ENCODE measurements around the gene CEP72. TPM values are rescaled to one million over a fixed set of nuclear protein-coding genes. Genes with fewer than 3 reads are reported as not detected.
"Not testable (repeated sequence)": the region's sequence is repeated elsewhere in the genome, so short reads cannot be mapped to it uniquely, and the experiment has no call there.

The CEP72 gene
- total RNA-seq, 1 donor from 2014 or later = 6.8 TPM

DNA sequence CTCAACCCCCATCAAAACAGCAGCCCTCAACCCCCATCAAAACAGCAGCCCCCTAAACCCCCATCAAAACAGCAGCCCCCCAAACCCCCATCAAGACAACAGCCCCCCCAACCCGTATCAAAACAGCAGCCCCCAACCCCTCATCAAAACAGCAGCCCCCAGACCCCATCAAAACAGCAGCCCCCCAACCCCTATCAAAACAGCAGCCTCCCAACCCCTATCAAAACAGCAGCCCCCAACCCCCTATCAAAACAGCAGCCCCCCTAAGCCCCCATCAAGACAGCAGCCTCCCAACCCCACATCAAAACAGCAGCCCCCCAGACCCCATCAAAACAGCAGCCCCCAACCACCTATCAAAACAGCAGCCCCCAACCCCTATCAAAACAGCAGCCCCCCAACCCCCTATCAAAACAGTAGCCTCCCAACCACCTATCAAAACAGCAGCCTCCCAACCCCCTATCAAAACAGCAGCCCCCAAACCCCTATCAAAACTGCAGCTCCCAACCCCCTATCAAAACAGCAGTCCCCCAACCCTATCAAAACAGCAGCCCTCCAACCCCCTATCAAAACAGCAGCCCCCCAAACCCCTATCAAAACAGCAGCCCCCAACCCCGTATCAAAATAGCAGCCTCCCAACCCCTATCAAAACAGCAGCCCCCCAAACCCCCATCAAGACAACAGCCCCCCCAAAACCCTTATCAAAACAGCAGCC, 79.8 kb downstream of the CEP72 start:
- DNase-seq (ENCODE audit: low read depth) = no peak
- H3K4me3 ChIP-seq (ENCODE audit: low read depth, low read length) = peak overlapping the region; percentile 10
- no peaks in the 10 kb centered on the region for H3K27me3 ChIP-seq (ENCODE audit: control insufficient read depth, insufficient read depth, low read length)
- no peak for FAIRE-seq
- H3K36me3 ChIP-seq (ENCODE audit: control insufficient read depth, insufficient read depth, low read length) = no peaks in the 10 kb centered on the region
- TF ChIP-seq, protein P1, sequence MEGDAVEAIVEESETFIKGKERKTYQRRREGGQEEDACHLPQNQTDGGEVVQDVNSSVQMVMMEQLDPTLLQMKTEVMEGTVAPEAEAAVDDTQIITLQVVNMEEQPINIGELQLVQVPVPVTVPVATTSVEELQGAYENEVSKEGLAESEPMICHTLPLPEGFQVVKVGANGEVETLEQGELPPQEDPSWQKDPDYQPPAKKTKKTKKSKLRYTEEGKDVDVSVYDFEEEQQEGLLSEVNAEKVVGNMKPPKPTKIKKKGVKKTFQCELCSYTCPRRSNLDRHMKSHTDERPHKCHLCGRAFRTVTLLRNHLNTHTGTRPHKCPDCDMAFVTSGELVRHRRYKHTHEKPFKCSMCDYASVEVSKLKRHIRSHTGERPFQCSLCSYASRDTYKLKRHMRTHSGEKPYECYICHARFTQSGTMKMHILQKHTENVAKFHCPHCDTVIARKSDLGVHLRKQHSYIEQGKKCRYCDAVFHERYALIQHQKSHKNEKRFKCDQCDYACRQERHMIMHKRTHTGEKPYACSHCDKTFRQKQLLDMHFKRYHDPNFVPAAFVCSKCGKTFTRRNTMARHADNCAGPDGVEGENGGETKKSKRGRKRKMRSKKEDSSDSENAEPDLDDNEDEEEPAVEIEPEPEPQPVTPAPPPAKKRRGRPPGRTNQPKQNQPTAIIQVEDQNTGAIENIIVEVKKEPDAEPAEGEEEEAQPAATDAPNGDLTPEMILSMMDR (IDR thresholded peaks at IDR 0.05; ENCODE audit: insufficient read depth, low read length, severe bottlenecking) = no peak

DNA sequence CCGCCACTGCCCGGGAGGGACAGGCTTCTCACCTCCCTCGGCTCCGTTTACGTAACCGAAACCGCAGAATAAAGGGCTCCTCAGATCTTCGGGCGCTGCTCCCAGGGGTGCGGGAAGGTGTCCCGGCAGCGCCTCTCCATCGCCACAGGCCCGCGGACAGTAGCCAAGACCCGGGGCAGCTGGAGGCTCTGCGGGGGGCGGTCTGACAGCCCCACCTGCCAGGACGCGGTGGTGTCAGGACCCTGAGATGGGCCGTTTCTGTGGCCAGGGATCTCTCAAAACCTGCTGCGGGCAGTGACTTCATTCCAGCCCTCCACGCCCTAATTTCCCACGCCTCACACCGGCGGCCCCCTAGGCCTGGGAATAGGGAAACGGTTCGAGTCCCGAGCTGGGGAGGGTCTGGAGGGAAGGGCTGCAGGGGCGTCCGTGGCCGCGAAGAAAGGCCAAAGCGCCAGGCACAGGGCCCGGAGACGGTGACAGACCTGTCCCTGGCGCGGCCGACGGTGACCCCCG, 80.4 kb downstream of the CEP72 start:
- H3K27me3 ChIP-seq (ENCODE audit: control insufficient read depth, insufficient read depth, low read length); FAIRE-seq; DNase-seq (ENCODE audit: low read depth); H3K36me3 ChIP-seq (ENCODE audit: control insufficient read depth, insufficient read depth, low read length): not testable (repeated sequence)
- peak overlapping the region; percentile 34 for H3K4me3 ChIP-seq (ENCODE audit: low read depth, low read length)

- peak; percentile 24 for DNase-seq (ENCODE audit: low read depth)
- peak within 1 kb of the TSS; percentile 45 for H3K4me3 ChIP-seq (ENCODE audit: low read depth, low read length)
- FAIRE-seq; H3K27me3 ChIP-seq (ENCODE audit: control insufficient read depth, insufficient read depth, low read length); H3K36me3 ChIP-seq (ENCODE audit: control insufficient read depth, insufficient read depth, low read length): not testable (repeated sequence)
Observed at GRCh38 chr5:693271-694041, 81.3 kb downstream of the CEP72 start, which contains the start of gene TPPP. TSS of gene TPPP (minus strand) at chr5:693352. CDS start at chr5:678060, 15,292 bp downstream.

DNA sequence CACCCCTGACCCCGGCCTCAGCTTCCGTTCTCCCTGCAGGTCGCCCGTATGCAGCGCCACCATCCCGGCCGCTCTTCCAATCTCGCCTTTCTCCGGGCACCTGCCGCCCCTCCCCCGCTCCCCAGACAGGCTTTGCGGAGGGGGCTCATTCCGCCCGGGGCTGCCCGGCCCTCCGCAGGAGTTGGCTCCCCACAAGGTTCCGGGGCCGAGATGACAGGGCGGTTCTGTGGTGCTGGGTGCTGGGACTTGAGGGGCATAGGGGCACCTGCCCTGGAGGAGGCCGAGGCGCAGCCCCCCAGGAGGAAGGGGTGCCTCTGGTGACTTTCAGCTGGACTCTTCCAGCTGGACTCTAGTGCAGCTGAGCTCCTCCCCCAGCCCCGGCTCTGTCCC, 81.9 kb downstream of the CEP72 start:
- peak overlapping the region; percentile 45 for H3K4me3 ChIP-seq (ENCODE audit: low read depth, low read length)
- H3K27me3 ChIP-seq (ENCODE audit: control insufficient read depth, insufficient read depth, low read length); FAIRE-seq; H3K36me3 ChIP-seq (ENCODE audit: control insufficient read depth, insufficient read depth, low read length); DNase-seq (ENCODE audit: low read depth): not testable (repeated sequence)

- not testable (repeated sequence) for DNase-seq (ENCODE audit: low read depth); H3K4me3 ChIP-seq (ENCODE audit: low read depth, low read length); FAIRE-seq; H3K27me3 ChIP-seq (ENCODE audit: control insufficient read depth, insufficient read depth, low read length); H3K36me3 ChIP-seq (ENCODE audit: control insufficient read depth, insufficient read depth, low read length)
Observed at GRCh38 chr5:695475-695874, 83.3 kb downstream of the CEP72 start.

DNA sequence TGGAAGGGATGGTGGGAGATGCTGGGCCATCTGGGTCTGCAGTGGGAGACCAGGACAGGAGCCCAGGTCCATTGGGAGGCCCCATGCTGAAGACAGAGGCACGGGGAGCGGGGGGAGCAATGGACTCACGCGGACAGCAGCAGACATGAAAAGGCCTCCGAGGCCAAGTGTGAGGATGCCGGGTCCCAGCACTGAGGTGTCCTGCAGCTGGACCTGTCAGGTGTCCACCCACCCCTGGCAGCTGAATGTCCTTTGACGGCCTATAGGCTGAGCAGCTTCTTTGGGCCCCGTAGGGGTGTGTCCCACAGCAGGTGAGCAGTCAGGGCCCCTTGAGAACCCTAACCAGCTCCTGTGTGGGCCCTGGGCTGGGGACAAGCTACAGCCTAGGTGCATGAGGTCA, 84.1 kb downstream of the CEP72 start:
- not testable (repeated sequence) for DNase-seq (ENCODE audit: low read depth); FAIRE-seq; H3K36me3 ChIP-seq (ENCODE audit: control insufficient read depth, insufficient read depth, low read length); H3K27me3 ChIP-seq (ENCODE audit: control insufficient read depth, insufficient read depth, low read length); H3K4me3 ChIP-seq (ENCODE audit: low read depth, low read length)

- not testable (repeated sequence) for H3K36me3 ChIP-seq (ENCODE audit: control insufficient read depth, insufficient read depth, low read length); DNase-seq (ENCODE audit: low read depth); FAIRE-seq; H3K27me3 ChIP-seq (ENCODE audit: control insufficient read depth, insufficient read depth, low read length); H3K4me3 ChIP-seq (ENCODE audit: low read depth, low read length)
Observed at GRCh38 chr5:696753-697702, 84.9 kb downstream of the CEP72 start.

Other genes starting within 250 kb of the CEP72 start
- 37.5 and 42.4 TPM in 2 replicates for gene EXOC3, start 169.2 kb upstream of the CEP72 start, total RNA-seq
- gene SLC9A3, start 87.9 kb upstream of the CEP72 start, total RNA-seq = 0.64 and 1.6 TPM in 2 replicates
- 1.6 and 2.4 TPM in 2 replicates for gene TPPP, start 81.0 kb downstream of the CEP72 start, total RNA-seq
- gene ZDHHC11B, start 172.4 kb downstream of the CEP72 start, total RNA-seq = under 0.01 and 0.51 TPM in 2 replicates
- gene ZDHHC11, start 238.6 kb downstream of the CEP72 start, total RNA-seq = 0.53 and 1.4 TPM in 2 replicates

Measured in bronchial epithelial cell (primary cell).